Measurements from ENCODE around the gene RAB3GAP1.

The RAB3GAP1 gene

GRCh38 chr2:135164431-135164830, 112.3 kb downstream of the RAB3GAP1 start:
- DNase-seq: no peak

DNA sequence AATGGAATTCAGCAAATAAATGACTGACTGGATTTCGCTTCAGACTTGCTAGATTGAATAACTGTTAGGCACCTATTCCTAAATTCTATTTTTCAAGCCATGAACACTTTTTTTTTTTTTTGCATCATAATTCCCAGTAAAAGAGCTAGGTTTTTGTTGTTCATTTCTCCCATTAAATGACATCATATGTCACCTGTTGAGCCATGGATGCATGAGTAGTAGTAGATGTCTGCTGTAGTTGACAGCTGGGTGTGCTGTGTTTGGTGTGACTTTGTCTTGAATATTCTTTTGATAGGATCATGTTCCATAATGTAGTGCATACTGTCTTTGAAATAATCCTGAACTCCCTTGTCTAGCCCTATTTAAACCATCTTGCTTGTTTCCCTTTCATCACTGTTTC, 115.2 kb downstream of the RAB3GAP1 start:
- DNase-seq: no peak

DNA sequence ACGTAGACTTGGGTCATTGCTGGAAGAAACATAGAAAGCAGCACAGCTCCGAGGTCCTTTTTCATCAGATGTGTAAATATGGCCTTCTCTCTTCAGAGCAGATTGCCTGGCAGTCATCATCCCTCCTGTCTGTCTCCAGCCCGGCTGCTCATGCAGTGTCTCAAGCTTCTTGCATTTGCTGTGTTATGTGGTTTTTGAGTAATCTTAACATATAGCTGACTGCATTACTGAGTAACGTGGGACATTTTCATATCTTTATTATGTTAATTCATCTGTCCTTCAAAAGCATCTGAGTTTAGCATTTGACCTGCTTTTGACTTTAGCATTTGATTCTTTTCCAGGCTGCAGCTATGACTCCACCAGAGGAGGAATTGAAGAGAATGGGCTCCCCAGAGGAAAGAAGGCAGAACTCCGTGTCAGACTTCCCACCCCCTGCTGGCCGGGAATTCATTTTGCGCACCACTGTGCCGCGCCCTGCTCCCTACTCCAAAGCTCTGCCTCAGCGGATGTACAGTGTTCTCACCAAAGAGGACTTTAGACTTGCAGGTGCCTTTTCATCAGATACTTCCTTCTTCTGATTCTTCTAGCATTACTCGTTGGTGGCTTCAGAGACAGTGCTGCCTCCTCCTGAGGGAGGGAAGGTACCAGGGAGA, 116.2 kb downstream of the RAB3GAP1 start:
- no peak for DNase-seq

DNA sequence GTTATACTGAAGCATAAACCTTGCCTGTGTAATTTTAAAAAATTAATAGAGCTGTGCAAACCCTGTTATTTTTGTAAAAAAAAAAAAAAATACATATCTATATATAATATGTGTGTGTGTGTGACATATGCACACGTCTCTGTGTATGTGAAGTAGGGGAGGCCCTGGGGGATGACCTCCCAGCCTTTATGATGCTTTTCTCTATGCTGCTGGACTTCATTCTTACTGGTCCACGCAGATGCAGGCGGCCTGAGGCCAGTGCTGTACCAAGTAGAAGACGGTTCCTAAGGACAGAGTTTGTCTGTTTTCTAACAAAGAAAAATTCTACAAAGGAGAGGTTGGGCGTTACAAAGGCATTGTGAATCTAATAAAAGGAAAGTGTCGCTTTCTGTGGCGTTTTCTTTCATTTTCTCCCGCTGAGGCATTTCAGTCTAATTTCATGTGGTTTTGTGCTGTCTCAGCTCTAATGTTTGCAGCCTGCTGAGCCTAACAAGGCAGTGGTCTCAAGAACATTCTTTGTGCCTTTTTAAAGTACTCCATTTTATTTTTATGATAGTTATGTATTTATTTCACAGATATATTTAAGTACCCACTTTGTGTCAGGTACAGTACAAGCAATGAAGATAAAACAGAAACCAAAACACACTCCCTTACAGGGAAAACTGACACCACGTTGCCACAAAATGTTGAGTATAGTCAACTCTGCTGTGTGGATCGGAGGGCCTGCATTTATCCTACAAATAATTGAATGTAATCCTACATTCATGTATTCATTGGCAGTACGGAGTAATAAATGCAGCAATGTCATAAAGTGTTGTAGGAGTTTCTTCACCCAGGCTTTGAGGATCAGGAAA, 118.0 kb downstream of the RAB3GAP1 start:
- DNase-seq: no peak

DNA sequence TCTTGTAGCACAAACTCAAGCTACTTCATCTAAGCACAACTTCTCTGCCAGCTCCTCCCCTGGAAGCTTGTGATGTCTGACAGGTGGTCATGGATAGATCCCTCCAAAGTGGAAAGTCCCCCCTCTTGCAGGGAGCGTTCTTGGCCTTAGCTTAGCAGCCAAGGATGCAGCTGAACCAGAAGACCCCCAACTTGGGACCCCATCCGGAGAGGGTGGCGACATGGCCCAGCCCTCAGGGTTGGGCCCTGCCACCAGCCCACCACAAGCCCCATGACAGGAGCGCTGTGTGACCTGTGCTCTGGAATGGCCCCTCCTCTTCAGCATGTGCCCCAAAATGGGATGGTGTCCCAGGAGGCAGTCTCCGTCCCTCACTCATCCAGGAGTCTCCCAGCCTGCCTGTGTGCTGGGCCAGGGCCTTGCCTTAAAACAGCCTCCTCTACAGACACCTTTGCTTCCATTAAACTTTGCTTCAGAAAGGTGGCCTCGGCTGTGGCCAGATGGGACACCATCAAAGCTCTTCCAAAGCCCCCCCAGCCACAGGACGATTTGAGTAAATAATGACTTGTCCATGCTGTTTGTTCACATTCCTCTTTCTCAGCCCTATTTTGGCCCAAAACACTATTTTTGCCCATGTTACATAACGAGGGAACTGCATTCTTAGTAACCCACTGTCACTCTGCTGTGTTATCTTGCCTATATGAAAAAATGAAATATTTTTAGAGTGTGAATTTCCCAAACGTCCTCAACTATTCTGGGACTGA, 122.1 kb downstream of the RAB3GAP1 start:
- no peak for DNase-seq

- DNase-seq: no peak
Observed at GRCh38 chr2:135174810-135175093, 122.7 kb downstream of the RAB3GAP1 start.

DNA sequence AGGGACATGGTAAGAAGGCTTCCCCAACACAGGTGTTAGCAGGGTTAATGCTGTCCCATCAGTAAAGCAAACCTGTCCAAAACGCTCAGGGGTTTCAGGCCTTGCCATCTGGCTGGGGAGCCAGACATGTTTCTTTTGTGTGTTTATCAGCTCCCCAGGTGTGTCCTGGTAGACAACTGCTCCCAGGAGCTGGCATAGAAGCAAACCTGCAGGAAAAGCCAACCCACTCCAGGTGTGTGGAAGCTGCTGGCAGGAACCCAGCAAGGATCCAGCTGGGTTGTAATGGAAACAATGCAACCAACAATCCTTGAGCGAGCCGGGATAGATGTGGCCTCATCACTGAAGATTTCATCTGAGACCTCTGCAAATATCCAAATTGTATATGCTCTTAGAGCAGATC, 123.1 kb downstream of the RAB3GAP1 start:
- no peak for DNase-seq

DNA sequence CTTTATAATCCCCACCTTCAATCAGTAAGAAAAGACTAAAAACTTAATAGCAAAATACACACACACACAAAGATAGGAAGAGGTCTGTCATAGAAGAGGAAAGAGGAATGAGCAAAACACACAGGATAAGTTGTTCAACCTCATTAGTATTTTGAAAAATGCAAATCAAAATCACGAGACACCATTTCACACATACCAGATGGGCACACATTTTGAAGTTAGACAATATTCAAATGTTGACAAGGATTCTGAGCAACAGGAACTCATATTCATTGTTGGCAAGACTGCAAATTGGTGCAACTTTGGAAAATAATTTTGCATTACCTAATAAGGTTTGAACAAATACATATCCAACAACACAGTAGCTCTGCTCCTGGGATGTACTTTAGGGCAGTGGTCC, 127.6 kb downstream of the RAB3GAP1 start:
- DNase-seq: no peak

- no peak for DNase-seq
Observed at GRCh38 chr2:135182190-135182589, 130.1 kb downstream of the RAB3GAP1 start.

DNA sequence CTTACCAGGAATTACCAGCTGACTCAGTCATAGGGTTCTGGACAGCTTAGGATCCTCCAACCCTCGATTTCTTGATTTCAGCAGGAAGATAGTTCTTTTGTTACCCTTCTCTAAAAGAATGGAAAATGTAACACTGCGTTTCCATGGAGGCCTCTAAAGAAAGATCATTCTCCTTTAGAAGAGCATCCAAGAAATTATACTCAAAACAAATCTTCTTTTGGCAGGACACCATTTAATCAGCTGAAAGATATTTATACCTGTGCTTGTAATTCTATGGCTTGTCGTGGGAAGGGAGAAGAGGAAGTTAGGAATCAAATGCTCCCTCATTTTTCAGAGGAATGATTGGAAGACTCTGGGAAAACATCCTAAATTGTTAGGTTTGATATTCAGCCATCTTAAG, 130.5 kb downstream of the RAB3GAP1 start:
- DNase-seq: no peak

DNA sequence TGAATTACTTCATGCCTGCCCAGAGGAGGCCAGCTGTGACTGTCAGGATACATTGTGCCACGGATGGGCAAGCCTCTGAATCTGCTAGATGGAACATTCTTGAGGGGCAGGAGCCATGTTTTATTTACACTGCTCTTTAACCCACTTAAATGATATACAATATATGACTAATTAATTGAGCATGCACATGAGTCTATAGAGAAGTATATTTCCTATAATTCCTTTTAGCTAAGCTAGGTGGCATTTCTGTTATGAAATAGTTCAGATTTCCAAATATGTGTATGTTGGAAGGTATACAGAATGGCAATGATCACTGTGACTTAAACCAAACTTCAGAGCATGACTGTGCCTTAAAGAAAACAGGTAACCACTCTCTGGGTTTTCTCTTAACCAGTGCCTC, 131.7 kb downstream of the RAB3GAP1 start:
- no peak for DNase-seq

GRCh38 chr2:135186054-135186453, 134.0 kb downstream of the RAB3GAP1 start:
- no peak for DNase-seq

DNA sequence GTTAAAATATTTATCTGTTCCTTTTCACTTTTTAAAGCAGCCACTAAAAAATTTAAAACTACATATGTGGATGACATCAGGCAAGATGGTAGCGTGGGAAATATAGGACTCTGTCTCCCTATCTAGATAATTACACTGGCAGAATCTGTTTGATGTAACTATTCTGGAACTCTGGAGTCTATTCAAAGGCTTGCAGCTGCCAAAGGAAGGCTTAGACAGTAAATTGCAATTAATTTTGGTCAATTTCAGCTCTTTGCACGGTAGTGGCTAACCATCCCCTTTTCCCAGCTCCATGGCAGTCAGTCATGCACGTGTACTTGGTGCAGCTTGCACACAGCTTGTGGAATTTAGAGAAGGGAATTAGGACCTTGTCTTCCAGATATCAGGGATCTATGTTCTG, 135.2 kb downstream of the RAB3GAP1 start:
- DNase-seq: no peak

DNA sequence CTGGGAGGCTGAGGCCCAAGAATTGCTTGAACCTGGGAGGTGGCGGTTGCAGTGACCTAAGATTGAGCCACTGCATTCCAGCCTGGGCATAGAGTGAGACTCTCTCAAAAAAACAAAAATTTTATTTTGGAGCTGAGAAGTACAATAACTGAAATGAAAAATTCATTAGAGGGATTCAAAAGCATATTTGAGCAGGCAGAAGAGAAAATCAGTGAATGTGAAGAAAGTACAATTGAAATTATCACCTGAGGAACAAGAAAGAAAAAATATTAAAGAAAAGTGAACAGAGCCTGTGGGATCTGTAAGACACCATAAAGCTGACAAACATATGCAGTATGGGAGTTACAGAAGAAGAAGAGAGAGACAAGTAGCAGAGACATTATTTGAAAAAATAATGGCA, 137.1 kb downstream of the RAB3GAP1 start:
- DNase-seq: no peak

DNA sequence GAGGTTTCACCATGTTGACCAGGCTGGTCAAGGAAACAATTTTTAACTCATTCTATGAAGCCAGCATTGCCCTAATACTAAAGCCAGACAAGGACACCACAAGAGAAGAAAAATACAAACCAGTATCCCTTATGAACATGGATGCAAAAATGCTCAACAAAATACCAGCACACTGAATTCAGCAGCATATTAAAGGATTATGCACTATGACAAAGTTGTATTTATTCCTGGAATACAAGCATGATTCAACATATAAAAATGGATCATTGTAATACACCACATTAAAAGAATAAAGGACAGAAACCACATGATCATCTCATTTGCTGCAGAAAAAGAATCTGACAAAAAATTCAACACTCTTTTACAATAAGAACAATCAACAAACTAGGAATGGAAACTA, 138.7 kb downstream of the RAB3GAP1 start:
- no peak for DNase-seq

- no peak for DNase-seq
Observed at GRCh38 chr2:135198481-135198880, 146.4 kb downstream of the RAB3GAP1 start.

DNA sequence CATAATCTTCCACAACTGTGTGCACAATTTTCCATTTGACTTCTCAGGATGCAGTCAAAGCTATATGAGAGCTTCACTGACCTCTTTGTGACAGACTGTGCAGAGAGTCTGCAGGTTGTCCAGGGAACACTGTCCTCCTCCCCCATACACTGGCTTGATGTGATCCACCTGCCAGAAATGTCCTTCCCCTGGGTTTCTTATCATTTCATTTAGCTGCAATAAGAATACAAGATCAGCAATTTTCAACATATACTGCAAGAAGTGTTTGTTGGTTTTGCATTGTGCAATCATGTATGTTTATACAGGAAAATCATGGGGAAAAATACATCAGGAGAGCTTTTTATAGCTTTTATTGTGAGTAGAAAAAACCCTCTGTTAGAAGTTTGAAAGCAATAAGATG, 150.7 kb downstream of the RAB3GAP1 start:
- no peak for DNase-seq

- DNase-seq: no peak
Observed at GRCh38 chr2:135203944-135204343, 151.9 kb downstream of the RAB3GAP1 start.

DNA sequence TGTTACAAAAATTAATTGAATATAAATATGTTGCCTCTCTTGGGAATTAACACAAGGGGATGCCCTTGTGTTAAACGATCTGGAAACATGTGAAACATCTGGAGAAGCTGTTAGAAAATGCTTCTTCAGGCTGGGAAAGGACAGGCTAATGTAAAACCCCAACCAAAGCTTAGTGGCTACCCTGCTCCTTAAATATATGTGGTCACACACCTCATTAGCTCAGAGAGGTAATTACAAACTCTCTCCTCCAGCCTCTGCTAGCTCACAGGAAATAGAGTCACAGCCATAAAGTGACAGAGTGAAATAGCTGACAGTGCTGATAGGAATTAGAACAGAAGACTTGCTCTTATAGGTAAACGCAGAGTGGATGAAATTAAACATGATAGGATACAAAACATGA, 155.9 kb downstream of the RAB3GAP1 start:
- DNase-seq: no peak

DNA sequence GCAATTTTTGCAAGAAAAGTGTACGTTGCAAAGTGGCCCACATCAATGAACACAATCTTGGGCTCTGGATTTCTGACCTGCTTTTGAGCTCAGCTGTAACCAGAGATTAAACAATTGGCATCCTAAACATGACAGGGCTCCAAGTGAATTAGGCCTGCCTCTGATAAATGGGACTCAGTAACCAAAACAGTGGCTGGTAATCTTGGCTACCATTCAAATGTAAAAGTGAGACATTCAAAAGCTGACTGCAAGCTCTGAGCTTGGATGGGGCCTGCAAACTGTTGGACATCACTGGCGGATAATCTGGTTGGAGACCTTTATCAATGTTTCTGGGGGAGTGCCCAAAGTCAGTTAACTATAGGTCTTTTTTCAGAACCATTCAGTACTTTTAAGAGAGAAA, 160.7 kb downstream of the RAB3GAP1 start:
- DNase-seq: no peak

DNA sequence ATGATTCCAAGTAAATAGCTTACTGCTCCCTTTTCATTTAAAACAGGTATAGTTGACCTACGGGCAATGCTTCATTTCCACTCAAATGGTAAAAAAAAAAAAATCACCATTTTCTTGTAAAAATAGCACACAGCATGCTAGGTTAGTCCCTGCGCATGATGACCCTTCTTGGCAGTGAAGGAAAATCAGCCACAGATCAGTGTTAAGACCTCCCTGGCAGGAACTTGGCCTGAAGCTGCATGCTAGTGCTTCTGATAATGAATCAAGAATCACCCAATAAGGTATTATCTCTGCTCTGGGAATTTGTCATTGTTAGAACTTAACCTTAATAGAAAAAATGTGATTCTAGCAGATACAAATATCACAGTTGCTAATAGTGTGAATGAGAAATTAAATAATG, 166.3 kb downstream of the RAB3GAP1 start:
- no peak for DNase-seq

- no peak for DNase-seq
Observed at GRCh38 chr2:135219226-135219625, 167.1 kb downstream of the RAB3GAP1 start.
